Transverse colon (tissue), 4 donors: ENCODE data around the gene FKBP14. TPM values are rescaled to one million over a fixed set of nuclear protein-coding genes. Genes with fewer than 3 reads are reported as not detected.

Experiments used
- DNase-seq: peaks from one replicate; pipeline ENCODE4 v3.0.0-alpha.2; 2019
- H3K27ac ChIP-seq, 4 donors: fragments of 200-600 bp; sonication (generic); 2 replicates each; pipeline ENCODE4 v1.5.1; 2016 to 2018; ENCODE audit warnings: inconsistent platforms in 4 of 4
- H3K27me3 ChIP-seq: fragments of 200-600 bp; sonication (generic); 2 replicates; pipeline ENCODE4 v1.5.1; 2017; ENCODE audit warnings: inconsistent platforms
- H3K36me3 ChIP-seq, 4 donors: fragments of 200-600 bp; sonication (generic); 2 replicates each; pipeline ENCODE4 v1.5.1; 2017 to 2019; ENCODE audit warnings: inconsistent platforms in 4 of 4
- H3K4me1 ChIP-seq, 4 donors: fragments of 200-600 bp; sonication (generic); 2 replicates each; pipeline ENCODE4 v1.5.1; 2017 to 2020; ENCODE audit warnings: inconsistent platforms in 4 of 4
- H3K4me3 ChIP-seq, 4 donors: fragments of 200-600 bp; sonication (generic); 1 replicate in 1 of 4; 2 replicates in 3 of 4; pipeline versions ENCODE4 v1.5.1 to v1.6.1; 2017 to 2019; ENCODE audit warnings: inconsistent platforms in 4 of 4
- H3K9me3 ChIP-seq, 2 donors: fragments of 200-600 bp; sonication (generic); 2 replicates each; pipeline ENCODE4 v1.5.1; 2017 to 2019; ENCODE audit warnings: inconsistent platforms in 2 of 2
- EP300 ChIP-seq: sonication (generic); formaldehyde crosslinking; IDR thresholded peaks from one replicate; pipeline ENCODE4 v1.6.1; 2017; ENCODE audit warnings: antibody characterized with exemption, low read depth
- POLR2A ChIP-seq: fragments of 450-650 bp; IDR thresholded peaks from one replicate; pipeline ENCODE4 v1.6.1; 2016; ENCODE audit warnings: antibody characterized with exemption, mild to moderate bottlenecking, moderate library complexity
- POLR2AphosphoS5 ChIP-seq, 3 donors: sonication (generic); formaldehyde crosslinking; IDR thresholded peaks; one replicate each; pipeline ENCODE4 v1.6.1; 2016; ENCODE audit warnings: antibody characterized with exemption in 3 of 3
- WGBS, 2 donors: methylation state at CpG; one replicate each; pipeline ENCODE4 v1.1.5; 2018; ENCODE audit warnings: low coverage in 1 of 2; 5-methylcytosine and 5-hydroxymethylcytosine counted together
- in situ Hi-C, 4 donors: fragments of 200-750 bp; cut with MboI; loops; one replicate each; pipeline versions ENCODE4 v1.15.0 to v1.15.1; 2017; ENCODE audit warnings: low sequenced_read_pairs in 3 of 4, low pct_ligation_motif_present in 1 of 4, low pct_unique_long_range_greater_than_20kb in 1 of 4
- intact Hi-C: fragments of 100-400 bp; cut with DNase I; formaldehyde crosslinking; loops from one replicate; pipeline ENCODE4 v1.15.1; 2023; ENCODE audit warnings: low total_unique reads
- total RNA-seq, 4 donors: library from RNA; depleted of rRNA; stranded (reverse); fragments of >200 nt; gene quantifications; one replicate each; pipeline ENCODE4 v1.1.0, GENCODE V29; 2016
- TF ChIP-seq, protein P1 (sequence below), 5 experiments: fragments of 200-600 bp in 3 of 5; fragments of 450-650 bp in 2 of 5; sonication (generic) in 3 of 5; IDR thresholded peaks; 1 replicate in 2 of 5; 2 replicates in 3 of 5; pipeline ENCODE4 v1.5.1; 2016 to 2017; ENCODE audit warnings: antibody characterized with exemption in 5 of 5, inconsistent platforms in 3 of 5, mild to moderate bottlenecking in 2 of 5, moderate library complexity in 1 of 5

FKBP14 gene
- total RNA-seq, 4 donors from 2014 or later, result 0.75 to 12.7 (median 9.6) TPM

DNA sequence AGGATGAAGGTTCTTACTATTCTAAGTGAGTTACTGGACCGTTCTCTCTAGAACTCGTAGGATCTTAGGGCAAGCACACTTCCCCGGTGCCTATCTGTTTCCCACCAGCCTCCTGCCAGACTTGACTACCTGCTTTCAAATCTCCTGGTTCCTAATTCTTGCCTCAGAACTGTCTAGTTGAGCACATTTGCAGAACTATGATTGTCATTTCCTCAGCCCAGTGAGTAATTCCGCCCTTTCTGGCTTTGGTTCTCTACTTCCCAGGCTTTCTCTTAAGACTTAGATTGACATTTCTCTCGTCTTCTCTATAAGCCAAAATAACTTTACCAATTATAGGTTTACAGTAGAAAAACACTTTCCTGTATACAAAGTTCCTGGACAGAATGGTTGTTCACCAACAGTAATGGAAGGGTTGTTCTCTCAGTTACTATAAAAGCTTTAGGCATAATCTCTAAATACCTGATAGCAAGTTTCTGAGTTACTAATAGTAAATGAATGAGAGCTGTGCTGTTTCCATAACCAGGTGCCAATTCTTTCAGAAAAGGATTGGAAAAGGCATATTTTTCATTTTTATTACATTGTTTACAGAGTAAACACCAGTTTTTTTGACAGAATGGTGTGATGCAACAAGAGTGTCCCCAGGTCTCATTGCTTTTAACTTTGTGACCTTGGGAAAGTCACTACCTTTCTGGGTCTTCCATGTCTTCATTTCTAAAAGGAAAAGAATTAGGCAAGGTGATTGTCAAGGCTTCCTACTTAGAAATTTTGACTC lies 42.8 kb upstream of the FKBP14 start:
- intact Hi-C loops, result no loop called here
- 94 to 96% methylated on average over 5 of the region's 5 CpGs for WGBS, 2 donors
- in situ Hi-C loops, result loop anchor here in 1 of 4 donors (25.0 kb wide), 2 partner anchors 332 to 432 kb away; no protein-coding TSS in a partner anchor
- Histone ChIP-seq H3K27me3 (no peaks in the 10 kb centered on the region), H3K4me1 (no peaks in the 10 kb centered on the region), H3K36me3 (peaks cover 0 to 6% (median 2%) of the 10 kb centered on the region in 4 donors), H3K4me3 (no peak overlapping the region), H3K27ac (no peak overlapping the region), H3K9me3 (no peaks in the 10 kb centered on the region)
- TF ChIP-seq POLR2AphosphoS5 (IDR thresholded peaks at IDR 0.05) (no peak), EP300 (no peak), POLR2A (no peak)
- TF ChIP-seq, protein P1, sequence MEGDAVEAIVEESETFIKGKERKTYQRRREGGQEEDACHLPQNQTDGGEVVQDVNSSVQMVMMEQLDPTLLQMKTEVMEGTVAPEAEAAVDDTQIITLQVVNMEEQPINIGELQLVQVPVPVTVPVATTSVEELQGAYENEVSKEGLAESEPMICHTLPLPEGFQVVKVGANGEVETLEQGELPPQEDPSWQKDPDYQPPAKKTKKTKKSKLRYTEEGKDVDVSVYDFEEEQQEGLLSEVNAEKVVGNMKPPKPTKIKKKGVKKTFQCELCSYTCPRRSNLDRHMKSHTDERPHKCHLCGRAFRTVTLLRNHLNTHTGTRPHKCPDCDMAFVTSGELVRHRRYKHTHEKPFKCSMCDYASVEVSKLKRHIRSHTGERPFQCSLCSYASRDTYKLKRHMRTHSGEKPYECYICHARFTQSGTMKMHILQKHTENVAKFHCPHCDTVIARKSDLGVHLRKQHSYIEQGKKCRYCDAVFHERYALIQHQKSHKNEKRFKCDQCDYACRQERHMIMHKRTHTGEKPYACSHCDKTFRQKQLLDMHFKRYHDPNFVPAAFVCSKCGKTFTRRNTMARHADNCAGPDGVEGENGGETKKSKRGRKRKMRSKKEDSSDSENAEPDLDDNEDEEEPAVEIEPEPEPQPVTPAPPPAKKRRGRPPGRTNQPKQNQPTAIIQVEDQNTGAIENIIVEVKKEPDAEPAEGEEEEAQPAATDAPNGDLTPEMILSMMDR (IDR thresholded peaks at IDR 0.05), result no peak
- DNase-seq, result no peak

DNA sequence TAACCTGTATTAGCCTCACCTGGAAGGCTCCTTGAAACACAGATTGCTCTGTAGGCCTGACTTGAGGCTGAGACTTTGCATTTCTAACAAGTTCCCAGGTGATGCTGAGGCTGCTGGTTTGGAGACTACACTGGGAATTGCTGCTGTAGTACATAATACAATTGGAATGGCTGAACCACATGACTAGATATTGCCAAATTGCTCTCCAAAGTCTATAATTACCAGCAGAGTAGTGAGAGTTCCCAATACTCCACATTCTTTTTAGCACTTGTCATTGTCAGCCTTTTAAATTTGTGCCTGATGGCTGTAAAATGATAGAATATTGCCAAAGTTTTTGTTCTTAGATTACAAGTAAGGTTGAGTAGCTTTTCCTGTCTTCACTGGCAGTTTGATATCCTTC lies 41.6 kb upstream of the FKBP14 start:
- Histone ChIP-seq H3K9me3 (no peaks in the 10 kb centered on the region), H3K4me1 (no peaks in the 10 kb centered on the region), H3K36me3 (peaks cover 0 to 6% (median 2%) of the 10 kb centered on the region in 4 donors), H3K4me3 (no peak overlapping the region), H3K27ac (no peak overlapping the region), H3K27me3 (no peaks in the 10 kb centered on the region)
- in situ Hi-C loops (loop anchor here in 1 of 4 donors (25.0 kb wide), 2 partner anchors 331 to 431 kb away; no protein-coding TSS in a partner anchor), intact Hi-C loops (no loop called here)
- peak in 1 of 3 donors; percentile 40 for TF ChIP-seq POLR2AphosphoS5 (IDR thresholded peaks at IDR 0.05)
- TF ChIP-seq EP300, result no peak
- no peak for DNase-seq

DNA sequence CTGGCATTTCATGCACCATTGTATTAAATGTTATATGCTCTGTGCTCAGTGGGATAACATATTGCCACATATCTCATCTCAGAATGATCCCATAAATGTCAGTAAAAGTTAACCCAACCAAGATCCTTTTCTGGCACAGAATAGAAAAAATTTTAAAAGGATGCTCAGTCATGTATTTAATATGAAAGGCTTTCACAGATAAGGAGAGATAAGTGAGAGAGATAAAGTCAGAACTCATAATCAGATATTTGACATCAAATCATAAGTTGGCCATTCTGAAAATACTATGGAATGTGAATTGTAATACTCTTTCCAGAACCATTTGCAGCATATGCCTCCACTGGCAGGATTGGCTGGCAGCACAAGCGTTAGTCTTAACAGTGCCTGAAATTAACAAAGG lies 40.2 kb upstream of the FKBP14 start:
- Histone ChIP-seq H3K9me3 (no peaks in the 10 kb centered on the region), H3K27ac (no peak overlapping the region), H3K36me3 (peaks cover 0 to 6% (median 2%) of the 10 kb centered on the region in 4 donors), H3K4me1 (peaks cover 0 to under 1% (median 0%) of the 10 kb centered on the region in 4 donors), H3K27me3 (no peaks in the 10 kb centered on the region), H3K4me3 (no peak overlapping the region)
- no peak for DNase-seq
- WGBS, 2 donors, result 83 to 100% methylated on average over 1 of the region's 1 CpG
- intact Hi-C loops (no loop called here), in situ Hi-C loops (loop anchor here in 1 of 4 donors (25.0 kb wide), 2 partner anchors 329 to 429 kb away; no protein-coding TSS in a partner anchor)
- TF ChIP-seq, protein P1 (IDR thresholded peaks at IDR 0.05), result no peak
- TF ChIP-seq POLR2A, result no peak

DNA sequence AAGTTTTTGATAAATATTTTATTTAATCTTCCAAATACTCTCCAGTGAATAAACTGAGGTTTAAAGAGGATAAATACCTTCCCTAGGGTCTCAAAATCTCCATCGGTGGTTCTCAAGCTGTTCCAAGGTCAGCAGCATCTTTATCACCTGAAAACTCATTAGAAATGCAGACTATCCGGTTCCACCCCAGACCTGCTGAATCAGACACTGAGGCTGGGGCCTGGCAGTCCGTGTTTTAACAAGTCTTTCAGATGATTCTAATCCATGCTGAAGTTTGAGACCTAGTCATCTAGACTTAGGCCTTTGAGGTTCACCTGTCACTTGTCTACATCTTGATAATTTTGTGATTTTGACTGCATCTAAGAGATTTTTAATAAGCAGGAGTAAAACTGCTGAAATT lies 39.2 kb upstream of the FKBP14 start:
- intact Hi-C loops (no loop called here), in situ Hi-C loops (loop anchor here in 1 of 4 donors (25.0 kb wide), 2 partner anchors 328 to 428 kb away; no protein-coding TSS in a partner anchor)
- H3K4me1 ChIP-seq, result peaks cover 0 to 5% (median 0%) of the 10 kb centered on the region in 4 donors
- H3K27me3 ChIP-seq, result no peaks in the 10 kb centered on the region
- no peak overlapping the region for H3K27ac ChIP-seq
- WGBS, 2 donors, result 87 to 95% methylated on average over 3 of the region's 3 CpGs
- H3K9me3 ChIP-seq, result no peaks in the 10 kb centered on the region
- DNase-seq, result no peak
- no peak overlapping the region for H3K4me3 ChIP-seq
- H3K36me3 ChIP-seq, result peaks cover 0 to under 1% (median 0%) of the 10 kb centered on the region in 4 donors
- TF ChIP-seq, protein P1 (IDR thresholded peaks at IDR 0.05), result no peak
- TF ChIP-seq EP300 (no peak), POLR2A (no peak), POLR2AphosphoS5 (IDR thresholded peaks at IDR 0.05) (no peak)
